HG03135 (cell line): ENCODE data around the gene KCNJ14.
"Not testable (repeated sequence)": the region's sequence is repeated elsewhere in the genome, so short reads cannot be mapped to it uniquely, and the experiment has no call there.

Source experiments
- ATAC-seq: cut with Tn5 transposase; IDR thresholded peaks from one replicate; pipeline ENCODE4 v1.9.1; 2021; ENCODE audit warnings: mild to moderate bottlenecking, moderate library complexity; ENCODE audit not compliant: unreplicated experiment

Gene KCNJ14

GRCh38 chr19:48486706-48487105, 31.3 kb downstream of the KCNJ14 start:
- not testable (repeated sequence) for ATAC-seq

GRCh38 chr19:48487544-48487943, 32.2 kb downstream of the KCNJ14 start:
- ATAC-seq: no peak

- ATAC-seq: no peak
These were observed 32.6 kb downstream of the KCNJ14 start for GRCh38 chr19:48487948-48488347.

GRCh38 chr19:48488478-48488877, 33.1 kb downstream of the KCNJ14 start:
- ATAC-seq: not testable (repeated sequence)

- ATAC-seq: peak; percentile 43
These were observed 34.3 kb downstream of the KCNJ14 start for GRCh38 chr19:48489608-48490216.

- ATAC-seq: no peak
These were observed 35.8 kb downstream of the KCNJ14 start for GRCh38 chr19:48490981-48491792.

GRCh38 chr19:48491793-48492123, 36.4 kb downstream of the KCNJ14 start:
- ATAC-seq: no peak

- peak; percentile 44 for ATAC-seq
These were observed 37.7 kb downstream of the KCNJ14 start for GRCh38 chr19:48492925-48493717.

- no peak for ATAC-seq
These were observed 38.5 kb downstream of the KCNJ14 start for GRCh38 chr19:48493718-48494401.

GRCh38 chr19:48495396-48495795, 40.0 kb downstream of the KCNJ14 start:
- ATAC-seq: no peak

- no peak for ATAC-seq
These were observed 41.8 kb downstream of the KCNJ14 start for GRCh38 chr19:48496959-48497727.

GRCh38 chr19:48497728-48498594, 42.6 kb downstream of the KCNJ14 start:
- ATAC-seq: no peak

- no peak for ATAC-seq
These were observed 43.4 kb downstream of the KCNJ14 start for GRCh38 chr19:48498595-48499311.

GRCh38 chr19:48499316-48500090, 44.1 kb downstream of the KCNJ14 start:
- ATAC-seq: no peak

GRCh38 chr19:48500830-48501493, 45.6 kb downstream of the KCNJ14 start:
- no peak for ATAC-seq

- ATAC-seq: no peak
These were observed 46.3 kb downstream of the KCNJ14 start for GRCh38 chr19:48501494-48502349.
